ENCODE results near the gene TXNRD2. TPM values are rescaled to one million over a fixed set of nuclear protein-coding genes. Genes with fewer than 3 reads are reported as not detected.

The TXNRD2 gene
- total RNA-seq, 1 donor from 2014 or later = 23.5 TPM

DNA sequence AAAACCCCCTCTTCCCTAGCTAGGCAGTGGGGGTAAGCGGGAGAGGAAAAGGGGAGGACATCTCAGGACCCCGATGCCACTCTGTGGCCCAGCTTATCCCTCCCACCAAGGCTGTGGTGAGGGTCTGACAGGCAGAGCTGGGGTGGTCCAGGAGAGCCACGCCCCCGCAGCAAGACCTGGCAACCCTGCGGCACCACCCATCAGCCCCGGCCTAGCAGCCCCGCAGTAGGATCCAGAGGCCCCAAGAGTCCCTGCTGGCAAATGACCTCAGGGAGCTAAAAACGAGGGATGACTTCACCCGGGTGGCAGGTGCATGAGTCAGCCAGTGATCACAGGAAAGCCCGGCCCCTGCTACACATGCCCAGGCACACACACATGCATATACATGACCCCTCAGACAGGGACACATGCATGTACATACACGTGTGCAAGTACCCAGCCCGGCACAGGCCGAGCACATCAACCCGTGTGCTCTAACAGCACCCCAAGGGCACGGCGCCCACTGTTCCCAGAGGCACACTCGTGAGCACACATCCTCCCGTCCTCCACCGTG lies 42.7 kb upstream of the TXNRD2 start:
- H3K27ac Mint-ChIP-seq = no peak overlapping the region
- H3K36me3 Mint-ChIP-seq (ENCODE audit: low read depth) = no peaks in the 10 kb centered on the region
- H3K27me3 Mint-ChIP-seq = peaks cover 3% of the 10 kb centered on the region
- no peaks in the 10 kb centered on the region for H3K4me1 Mint-ChIP-seq
- no peaks in the 10 kb centered on the region for H3K9me3 Mint-ChIP-seq
- H3K4me3 Mint-ChIP-seq = no peak overlapping the region
- intact Hi-C loops (cut with micrococcal nuclease) = no loop called here
- DNase-seq = no peak

DNA sequence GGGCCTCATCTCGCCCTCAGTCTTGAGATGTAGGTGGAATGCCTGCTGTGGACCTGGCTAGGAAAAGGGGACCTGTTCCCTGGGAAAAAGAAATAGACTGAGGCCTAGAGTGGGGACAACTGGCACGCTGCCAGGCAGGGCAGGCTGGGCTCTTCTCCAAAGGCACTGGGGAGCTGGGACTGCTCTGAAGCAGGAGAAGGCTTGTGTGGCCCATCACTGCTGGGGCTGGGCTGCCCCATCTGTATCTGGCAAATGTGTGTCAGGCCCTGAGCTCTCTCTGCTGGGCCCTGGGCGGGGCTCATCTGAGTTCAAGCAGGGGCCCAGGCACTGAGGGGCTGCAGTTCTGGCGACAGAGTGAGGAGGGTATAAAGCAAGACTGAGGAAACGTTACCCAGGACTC lies 42.1 kb upstream of the TXNRD2 start:
- no peaks in the 10 kb centered on the region for H3K4me1 Mint-ChIP-seq

DNA sequence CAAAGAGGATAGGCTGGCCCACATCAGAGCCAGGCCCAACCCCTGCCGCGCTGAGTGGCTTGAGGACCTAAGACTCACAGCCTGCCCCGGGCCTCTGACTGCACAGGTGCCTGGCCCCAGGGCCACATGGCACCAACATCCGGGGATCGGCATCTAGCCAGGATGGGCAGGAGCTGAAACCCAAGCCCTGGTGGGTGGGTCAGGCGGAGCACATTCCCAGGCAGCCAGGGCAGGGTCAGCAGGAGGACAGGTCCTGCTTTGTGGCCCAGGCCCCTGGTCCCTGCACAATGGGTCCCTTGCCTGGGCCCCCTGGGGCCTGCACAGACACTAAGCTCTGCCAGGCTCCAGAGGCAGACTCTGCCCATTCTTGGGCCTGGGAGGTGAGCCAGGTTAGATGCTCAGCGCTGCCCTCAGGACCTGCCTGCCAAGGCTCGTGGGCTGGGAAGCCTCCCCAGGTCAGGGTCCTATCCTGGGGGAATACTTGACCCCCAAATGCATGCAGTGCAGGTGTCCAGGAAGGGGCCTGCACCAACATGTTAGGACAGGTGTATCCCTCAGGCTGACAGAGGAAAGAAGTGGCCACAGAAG lies 41.5 kb upstream of the TXNRD2 start:
- H3K9me3 Mint-ChIP-seq = no peaks in the 10 kb centered on the region
- no peak overlapping the region for H3K4me3 Mint-ChIP-seq
- intact Hi-C loops (cut with micrococcal nuclease) = no loop called here

More for the DNA sequence above, 42.1 kb upstream of the TXNRD2 start:
- Mint-ChIP-seq H3K9me3 (no peaks in the 10 kb centered on the region), H3K4me3 (no peak overlapping the region), H3K27me3 (peaks cover 3% of the 10 kb centered on the region), H3K27ac (no peak overlapping the region), H3K36me3 (ENCODE audit: low read depth) (no peaks in the 10 kb centered on the region)
- intact Hi-C loops (cut with micrococcal nuclease) = no loop called here
- no peak for DNase-seq

DNA sequence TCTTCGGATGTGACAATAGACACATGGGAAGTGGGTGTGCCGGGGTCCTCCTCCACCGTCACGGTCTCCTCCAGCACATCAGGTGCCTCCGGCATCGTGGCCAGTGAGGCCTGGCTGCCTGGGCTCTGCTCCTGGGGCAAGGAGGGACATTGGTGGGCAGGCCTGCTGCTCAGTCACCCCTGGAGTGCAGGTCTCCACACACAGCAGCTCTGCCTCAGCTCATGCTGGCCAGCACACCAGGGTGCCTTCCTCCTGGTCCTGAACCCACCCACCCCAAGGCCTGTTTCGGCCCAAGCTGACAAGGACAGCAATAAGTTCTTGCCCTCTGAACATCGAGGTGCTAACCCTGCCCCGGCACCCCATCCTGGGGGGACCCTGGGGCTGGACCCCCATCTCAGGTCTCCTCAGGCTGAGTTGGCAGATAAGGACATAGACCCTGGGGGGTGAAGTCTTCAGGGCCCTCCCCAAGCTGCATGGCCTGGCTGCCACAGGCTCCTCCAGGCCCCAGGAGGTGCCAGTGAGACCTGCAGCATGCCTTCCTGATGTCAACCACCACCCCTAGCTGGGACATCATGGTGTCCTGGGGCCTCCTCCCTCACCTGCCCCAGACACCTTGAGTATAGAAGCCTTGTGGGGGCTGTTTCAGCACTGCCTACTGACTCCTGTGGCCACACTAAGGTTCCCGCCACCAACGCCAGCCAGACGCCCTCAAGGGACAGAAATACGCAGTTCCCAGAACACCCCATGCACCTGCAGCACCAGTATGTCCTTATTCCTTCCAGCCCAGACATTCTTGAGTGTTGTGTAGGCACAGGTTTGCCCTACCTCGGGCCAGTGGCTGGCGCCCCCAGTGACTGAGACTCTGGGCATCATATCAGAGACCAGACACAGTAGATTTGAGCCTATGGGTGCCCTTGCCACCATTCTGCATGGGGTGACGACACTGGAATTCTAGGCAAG lies 40.6 kb upstream of the TXNRD2 start:
- intact Hi-C loops (cut with micrococcal nuclease) = no loop called here
- no peak for DNase-seq
- peaks cover 3% of the 10 kb centered on the region for H3K27me3 Mint-ChIP-seq
- H3K9me3 Mint-ChIP-seq = no peaks in the 10 kb centered on the region
- no peak overlapping the region for H3K27ac Mint-ChIP-seq
- no peaks in the 10 kb centered on the region for H3K4me1 Mint-ChIP-seq
- H3K36me3 Mint-ChIP-seq (ENCODE audit: low read depth) = no peaks in the 10 kb centered on the region
- H3K4me3 Mint-ChIP-seq = no peak overlapping the region

More for the DNA sequence above, 41.5 kb upstream of the TXNRD2 start:
- H3K27ac Mint-ChIP-seq = no peak overlapping the region
- peaks cover 3% of the 10 kb centered on the region for H3K27me3 Mint-ChIP-seq
- no peak for DNase-seq
- H3K36me3 Mint-ChIP-seq (ENCODE audit: low read depth) = no peaks in the 10 kb centered on the region
- H3K4me1 Mint-ChIP-seq = no peaks in the 10 kb centered on the region

DNA sequence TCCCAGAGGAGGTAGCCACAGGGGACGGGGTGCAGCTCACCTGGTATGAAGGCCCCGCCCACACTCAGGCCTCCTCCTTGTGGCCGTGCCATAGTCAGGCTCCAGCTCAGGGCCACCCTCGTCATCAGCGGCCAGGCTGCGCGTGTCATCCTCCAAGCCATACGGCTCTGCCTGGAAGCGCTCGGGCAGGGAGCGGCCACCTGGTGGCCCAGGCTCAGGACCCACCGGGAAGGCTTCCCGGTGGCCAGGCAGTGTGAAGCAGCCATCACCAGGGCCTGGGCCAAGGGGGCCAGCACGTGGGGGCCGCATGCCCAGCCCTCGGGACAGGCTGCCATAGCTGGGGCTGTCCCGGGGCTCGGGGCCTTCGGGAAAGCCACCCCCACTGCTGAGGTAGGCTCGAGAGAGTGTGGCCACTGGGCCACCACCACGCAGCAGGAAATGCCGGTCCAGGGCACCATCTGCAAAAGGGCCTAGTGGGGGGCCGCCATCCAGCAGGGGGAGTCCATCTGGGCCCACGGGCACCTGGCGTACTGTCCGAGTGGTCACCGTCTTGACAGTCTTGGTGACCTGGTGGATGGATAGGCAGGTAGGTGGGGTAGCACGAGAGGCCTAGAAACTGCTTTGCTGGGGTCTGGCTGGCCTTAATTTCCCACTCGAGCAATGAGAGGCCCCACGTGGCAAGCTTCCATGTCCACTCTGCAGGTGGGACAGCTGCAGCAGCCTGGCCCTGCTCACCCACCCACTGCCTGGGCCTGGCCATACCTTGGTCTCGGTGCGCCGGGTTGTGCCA lies 39.7 kb upstream of the TXNRD2 start:
- intact Hi-C loops (cut with micrococcal nuclease) = no loop called here
- Mint-ChIP-seq H3K36me3 (ENCODE audit: low read depth) (no peaks in the 10 kb centered on the region), H3K4me3 (no peak overlapping the region), H3K4me1 (no peaks in the 10 kb centered on the region), H3K27ac (no peak overlapping the region), H3K9me3 (no peaks in the 10 kb centered on the region), H3K27me3 (peaks cover 3% of the 10 kb centered on the region)
- DNase-seq = no peak

DNA sequence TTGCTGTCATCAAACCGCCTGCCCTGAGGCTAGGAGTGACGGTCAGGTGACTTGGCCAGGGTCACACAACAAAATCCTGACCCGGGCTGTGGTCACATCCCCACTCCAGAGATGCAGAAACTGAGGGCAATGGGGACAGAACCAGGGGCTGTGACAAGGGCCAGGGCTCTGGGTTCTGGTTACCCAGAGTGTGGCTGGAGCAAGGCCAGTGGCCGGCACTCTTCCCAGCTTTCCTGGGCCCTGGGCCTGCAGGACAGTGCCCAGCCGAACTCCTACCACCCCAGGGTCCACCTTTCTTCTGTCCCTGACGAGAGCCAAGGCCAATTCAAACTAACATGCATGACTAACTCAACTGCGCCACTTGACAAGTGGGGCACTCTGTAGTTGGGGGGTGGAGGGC lies 39.1 kb upstream of the TXNRD2 start:
- Mint-ChIP-seq H3K4me3 (no peak overlapping the region), H3K36me3 (ENCODE audit: low read depth) (no peaks in the 10 kb centered on the region), H3K27me3 (peaks cover 3% of the 10 kb centered on the region), H3K9me3 (no peaks in the 10 kb centered on the region), H3K27ac (no peak overlapping the region), H3K4me1 (no peaks in the 10 kb centered on the region)
- no peak for DNase-seq
- intact Hi-C loops (cut with micrococcal nuclease) = no loop called here

DNA sequence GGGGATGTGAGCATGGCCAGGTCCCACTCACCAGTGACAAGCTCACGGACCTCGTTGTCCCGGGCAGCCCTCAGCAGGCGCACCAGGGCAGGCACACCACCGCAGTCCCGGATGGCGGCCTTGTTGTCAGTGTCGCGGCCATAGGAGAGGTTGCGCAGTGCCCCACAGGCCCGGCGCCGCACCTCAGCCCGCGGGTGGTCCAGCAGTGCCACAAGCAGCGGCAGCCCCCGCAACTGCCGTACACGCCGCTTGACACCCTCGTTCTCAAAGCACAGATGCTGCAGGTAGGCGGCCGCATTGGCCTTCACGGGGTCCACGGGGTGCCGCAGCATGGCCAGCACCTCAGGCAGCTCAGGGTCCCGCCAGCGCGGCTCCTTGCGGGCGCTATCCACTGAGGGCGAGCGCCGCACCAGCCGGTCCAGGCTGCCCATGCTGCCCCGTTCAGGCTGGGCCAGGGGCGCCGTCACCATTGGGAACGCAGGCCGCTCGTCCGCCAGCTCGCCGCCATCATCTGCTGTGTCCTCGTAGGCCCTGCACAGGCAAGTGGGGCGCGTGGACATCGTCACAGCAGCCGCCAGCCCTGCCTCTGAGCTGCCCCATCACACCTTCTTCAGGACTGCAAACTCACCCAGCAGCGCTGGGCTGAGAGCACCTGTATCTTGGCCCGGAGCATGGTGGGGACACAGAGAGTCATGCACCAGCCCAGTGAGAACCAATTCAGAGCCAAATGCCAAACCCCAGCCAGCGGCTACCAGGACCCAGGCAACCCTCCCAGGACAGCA lies 38.3 kb upstream of the TXNRD2 start:
- H3K27me3 Mint-ChIP-seq = no peaks in the 10 kb centered on the region
- H3K4me3 Mint-ChIP-seq = no peak overlapping the region
- intact Hi-C loops (cut with micrococcal nuclease) = no loop called here
- no peaks in the 10 kb centered on the region for H3K36me3 Mint-ChIP-seq (ENCODE audit: low read depth)
- peaks cover 2% of the 10 kb centered on the region for H3K4me1 Mint-ChIP-seq
- no peaks in the 10 kb centered on the region for H3K9me3 Mint-ChIP-seq
- no peak for DNase-seq
- H3K27ac Mint-ChIP-seq = no peak overlapping the region

DNA sequence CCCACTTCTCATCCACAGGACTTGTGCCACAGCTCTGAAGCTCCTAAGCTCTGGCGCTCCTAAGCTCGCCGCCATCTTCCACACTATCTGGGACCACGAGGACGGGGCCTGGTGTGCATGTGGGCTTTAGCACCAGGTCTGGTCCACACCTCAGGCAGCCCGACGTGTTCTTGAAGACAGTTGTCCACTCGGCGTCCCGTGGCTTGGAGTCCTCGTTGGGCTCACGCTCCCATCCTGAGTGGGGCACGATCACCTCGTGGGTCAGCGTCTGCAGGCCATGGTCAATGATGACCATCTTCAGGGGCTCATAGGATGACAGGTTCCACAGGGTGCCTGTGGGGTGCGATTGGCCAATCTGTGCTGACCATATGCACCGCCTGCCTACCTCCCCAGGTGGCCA lies 37.1 kb upstream of the TXNRD2 start:
- no peak overlapping the region for H3K27ac Mint-ChIP-seq
- H3K4me3 Mint-ChIP-seq = no peak overlapping the region
- intact Hi-C loops (cut with micrococcal nuclease) = no loop called here
- H3K27me3 Mint-ChIP-seq = no peaks in the 10 kb centered on the region
- H3K4me1 Mint-ChIP-seq = peaks cover 3% of the 10 kb centered on the region
- H3K36me3 Mint-ChIP-seq (ENCODE audit: low read depth) = no peaks in the 10 kb centered on the region
- H3K9me3 Mint-ChIP-seq = no peaks in the 10 kb centered on the region
- DNase-seq = no peak

DNA sequence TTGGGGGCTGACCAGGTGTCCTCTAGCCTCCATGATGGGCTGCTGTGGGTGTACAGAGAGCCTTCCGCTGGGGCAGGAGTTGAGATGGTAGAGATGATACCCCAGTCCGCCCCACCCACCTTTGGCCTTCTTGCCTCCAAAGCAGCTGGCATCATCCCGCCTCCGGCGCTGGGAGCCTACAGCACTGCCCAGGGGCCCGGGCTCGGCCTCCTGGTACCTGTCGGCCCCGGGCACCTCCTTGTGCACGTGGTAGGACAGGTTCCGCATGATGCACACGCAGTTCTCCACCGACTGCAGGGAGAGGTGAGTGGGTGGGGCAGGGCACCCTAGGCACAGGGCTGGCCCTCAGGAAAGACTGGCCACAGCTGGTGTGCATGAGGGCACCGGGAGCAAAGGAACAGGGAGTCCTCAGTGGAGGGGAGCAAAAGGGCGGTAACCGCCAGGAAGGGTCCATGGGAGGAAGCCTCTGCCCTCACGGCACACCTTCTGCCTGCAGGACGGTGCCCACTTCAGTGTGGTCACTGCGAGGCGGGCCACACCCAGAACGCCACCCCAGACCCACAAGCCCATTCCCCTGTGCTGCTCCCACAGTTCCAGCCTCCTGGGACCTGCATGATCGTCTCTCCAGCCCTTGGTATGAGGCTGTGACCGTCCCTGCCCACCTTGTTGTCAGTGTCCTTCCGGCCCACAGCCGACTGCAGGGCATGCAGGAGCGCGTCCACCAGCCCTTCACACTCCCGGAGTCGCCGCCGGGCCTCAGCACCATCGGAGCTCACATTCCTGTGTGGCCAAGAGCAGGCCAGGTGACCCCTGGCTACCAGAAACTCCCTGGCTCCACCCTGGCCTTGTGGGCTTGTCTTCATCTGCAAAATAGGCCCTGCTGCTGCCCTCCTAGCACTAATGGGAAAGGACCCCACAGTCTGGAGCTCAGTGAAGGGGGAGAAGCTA lies 36.0 kb upstream of the TXNRD2 start:
- no peak overlapping the region for H3K27ac Mint-ChIP-seq
- DNase-seq = no peak
- no peaks in the 10 kb centered on the region for H3K9me3 Mint-ChIP-seq
- H3K4me1 Mint-ChIP-seq = peaks cover 3% of the 10 kb centered on the region
- H3K4me3 Mint-ChIP-seq = no peak overlapping the region
- no peaks in the 10 kb centered on the region for H3K27me3 Mint-ChIP-seq
- H3K36me3 Mint-ChIP-seq (ENCODE audit: low read depth) = no peaks in the 10 kb centered on the region
- intact Hi-C loops (cut with micrococcal nuclease) = no loop called here

DNA sequence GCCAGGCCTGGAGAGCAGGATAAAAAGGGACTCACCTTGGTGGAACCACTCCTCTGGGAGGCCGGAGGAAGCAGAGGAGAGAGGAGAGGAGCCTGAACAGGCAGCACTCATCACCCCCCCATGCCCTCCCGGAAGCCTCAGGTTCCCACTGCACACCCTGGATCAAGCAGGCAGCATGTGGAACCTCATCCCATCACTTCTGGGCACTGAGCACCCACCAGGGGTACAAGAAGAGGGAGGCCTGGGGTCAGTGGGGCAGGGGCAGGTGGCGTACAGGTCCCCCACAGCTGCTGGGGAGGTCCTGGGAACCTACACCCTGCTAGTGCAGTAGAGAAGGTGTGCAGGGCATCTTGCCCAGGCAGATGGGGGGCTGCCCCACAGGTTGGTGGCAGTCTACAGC lies 35.1 kb upstream of the TXNRD2 start:
- Mint-ChIP-seq H3K27me3 (no peaks in the 10 kb centered on the region), H3K4me3 (no peak overlapping the region), H3K27ac (no peak overlapping the region), H3K36me3 (ENCODE audit: low read depth) (no peaks in the 10 kb centered on the region), H3K9me3 (no peaks in the 10 kb centered on the region), H3K4me1 (peaks cover 3% of the 10 kb centered on the region)
- intact Hi-C loops (cut with micrococcal nuclease) = no loop called here
- no peak for DNase-seq

DNA sequence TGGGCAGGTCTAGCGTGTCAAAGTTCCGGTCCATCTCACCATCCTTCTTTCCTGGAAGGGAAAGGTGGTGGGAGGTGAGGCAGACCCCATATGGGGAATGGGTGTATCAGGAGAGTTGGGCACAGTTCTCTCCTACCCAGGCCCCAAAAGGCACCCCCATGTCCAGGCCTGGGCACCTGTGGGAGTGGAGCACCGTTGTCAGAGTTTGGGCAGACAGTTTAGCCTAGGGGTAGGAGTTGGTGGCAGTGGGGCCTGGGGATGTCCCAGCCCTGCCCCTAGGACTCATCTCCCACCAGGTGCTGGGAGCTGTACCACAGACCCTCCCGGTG lies 34.1 kb upstream of the TXNRD2 start:
- Mint-ChIP-seq H3K36me3 (ENCODE audit: low read depth) (no peaks in the 10 kb centered on the region), H3K27ac (no peak overlapping the region), H3K27me3 (no peaks in the 10 kb centered on the region), H3K4me3 (no peak overlapping the region), H3K9me3 (no peaks in the 10 kb centered on the region), H3K4me1 (peaks cover 3% of the 10 kb centered on the region)
- no peak for DNase-seq
- intact Hi-C loops (cut with micrococcal nuclease) = no loop called here

DNA sequence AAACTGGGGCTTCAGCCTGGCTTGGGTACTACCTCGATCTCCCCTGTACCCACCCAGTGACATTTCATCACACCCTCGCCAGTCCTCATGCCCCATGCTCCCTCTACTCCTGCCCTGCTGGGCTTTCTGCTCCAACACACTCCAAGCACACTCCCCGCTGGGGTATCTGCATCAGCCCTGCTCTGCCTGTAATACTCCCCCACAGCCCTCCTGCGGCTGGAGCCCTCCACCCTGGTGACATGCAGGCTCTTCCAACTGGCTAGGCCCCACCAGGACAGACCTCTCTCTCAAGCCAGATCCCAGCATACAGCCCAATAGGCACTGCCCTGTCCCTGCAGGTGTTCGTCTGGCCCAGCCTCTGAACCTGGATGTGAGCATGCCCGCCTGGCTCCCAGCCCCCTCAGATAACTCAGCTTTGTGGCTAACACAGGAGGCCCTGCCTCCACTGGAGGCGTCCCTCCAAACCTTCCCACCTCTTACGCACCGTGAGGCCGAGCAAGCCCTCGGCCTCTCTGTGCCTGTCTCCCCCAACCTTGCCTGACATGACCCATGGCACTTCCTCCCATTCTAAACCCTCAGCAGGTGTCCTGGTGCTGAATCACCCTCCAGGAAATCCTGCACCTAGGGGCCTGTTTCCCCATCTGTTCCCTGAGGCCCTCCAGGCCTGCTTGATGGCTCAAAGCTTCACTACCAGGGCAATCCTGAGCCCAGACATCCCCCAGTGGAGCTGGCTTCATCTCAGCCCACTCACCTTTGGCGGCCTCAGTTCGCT lies 33.5 kb upstream of the TXNRD2 start:
- H3K4me1 Mint-ChIP-seq = peaks cover 3% of the 10 kb centered on the region
- no peak overlapping the region for H3K4me3 Mint-ChIP-seq
- DNase-seq = no peak
- no peaks in the 10 kb centered on the region for H3K36me3 Mint-ChIP-seq (ENCODE audit: low read depth)
- H3K27me3 Mint-ChIP-seq = no peaks in the 10 kb centered on the region
- no peak overlapping the region for H3K27ac Mint-ChIP-seq
- intact Hi-C loops (cut with micrococcal nuclease) = loop anchor here (5.0 kb wide), 1 partner anchor 107 kb away; the partner anchor contains the start of gene DGCR8
- no peaks in the 10 kb centered on the region for H3K9me3 Mint-ChIP-seq

All from activated CD4-positive, alpha-beta T cell treated with anti-CD3 and anti-CD28 coated beads, Interleukin-2, amount 10 ng/mL, durations not matched to agents 24 days and 14 days (primary cell).